Stimulated activated naive B cell treated with anti-CD40 and anti-IgM and Interleukin-4, amounts not matched to agents 10 μg/mL and 1 μg/mL and 100 μg/mL, for 72 hours (primary cell): ENCODE results near the gene AGTPBP1.
"Not testable (repeated sequence)": the region's sequence is repeated elsewhere in the genome, so short reads cannot be mapped to it uniquely, and the experiment has no call there.

Experiments used
- ATAC-seq, 2 donors: fragments of 150-1000 bp; cut with Tn5 transposase; replicated peaks; 2 replicates each; pipeline ENCODE4 v1.10.0; 2021; ENCODE audit warnings: moderate library complexity in 1 of 2
- DNase-seq: peaks from one replicate; pipeline ENCODE4 v3.0.0; 2021
- H3K27ac Mint-ChIP-seq: one replicate; pipeline ENCODE4 v1.8.0; 2022; ENCODE audit warnings: mild to moderate bottlenecking, mixed read lengths
- H3K27me3 Mint-ChIP-seq, 2 donors: one replicate each; pipeline ENCODE4 v1.8.0; 2022; ENCODE audit warnings: mixed read lengths in 2 of 2
- H3K36me3 Mint-ChIP-seq, 2 donors: one replicate each; pipeline ENCODE4 v1.8.0; 2022; ENCODE audit warnings: mixed read lengths in 2 of 2, mild to moderate bottlenecking in 1 of 2
- H3K4me1 Mint-ChIP-seq, 2 donors: one replicate each; pipeline ENCODE4 v1.8.0; 2022; ENCODE audit warnings: mixed read lengths in 2 of 2, mild to moderate bottlenecking in 1 of 2
- H3K4me3 Mint-ChIP-seq, 2 donors: one replicate each; pipeline ENCODE4 v1.8.0; 2022; ENCODE audit warnings: mild to moderate bottlenecking in 2 of 2, mixed read lengths in 2 of 2, moderate library complexity in 1 of 2
- H3K9me3 Mint-ChIP-seq, 2 donors: one replicate each; pipeline ENCODE4 v1.8.0; 2022; ENCODE audit warnings: mixed read lengths in 2 of 2, mild to moderate bottlenecking in 1 of 2

Gene AGTPBP1

GRCh38 chr9:85740787-85741094 is 1.0 kb downstream of the AGTPBP1 start:
- H3K4me3 Mint-ChIP-seq: peak overlapping the region; percentile 90
- no peaks in the 10 kb centered on the region for H3K9me3 Mint-ChIP-seq
- peak overlapping the region; percentile 93 for H3K27ac Mint-ChIP-seq
- H3K27me3 Mint-ChIP-seq: no peaks in the 10 kb centered on the region
- no peak for DNase-seq
- peak in 1 of 2 donors; percentile 0 for ATAC-seq
- H3K4me1 Mint-ChIP-seq: peaks cover 6 to 10% of the 10 kb centered on the region in 2 donors
- H3K36me3 Mint-ChIP-seq: no peaks in the 10 kb centered on the region

GRCh38 chr9:85738509-85738908 is 3.2 kb downstream of the AGTPBP1 start:
- no peak overlapping the region for H3K4me3 Mint-ChIP-seq
- DNase-seq: no peak
- ATAC-seq: no peak
- H3K27ac Mint-ChIP-seq: no peak overlapping the region
- peaks cover 8 to 20% of the 10 kb centered on the region in 2 donors for H3K4me1 Mint-ChIP-seq
- no peaks in the 10 kb centered on the region for H3K27me3 Mint-ChIP-seq
- H3K36me3 Mint-ChIP-seq: peaks cover 0 to 4% of the 10 kb centered on the region in 2 donors
- H3K9me3 Mint-ChIP-seq: no peaks in the 10 kb centered on the region

DNA sequence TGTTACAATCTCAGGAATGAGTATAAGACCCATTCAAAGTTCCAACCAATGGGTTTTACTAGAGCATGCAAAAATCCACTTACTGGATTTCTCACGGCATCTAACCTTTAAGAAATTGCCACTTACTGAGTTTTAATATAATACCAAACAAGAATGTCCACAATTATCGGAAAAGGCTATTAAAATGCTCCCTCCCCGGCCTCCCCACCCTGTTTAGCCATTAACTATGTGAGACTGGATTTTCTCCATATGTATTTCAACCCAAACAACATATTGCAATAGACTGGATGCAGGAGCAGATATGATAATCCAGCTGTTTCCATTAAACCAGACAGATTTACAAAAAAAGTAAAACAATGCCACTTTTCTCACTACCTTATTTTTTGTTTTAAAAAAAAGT is 4.1 kb downstream of the AGTPBP1 start:
- no peaks in the 10 kb centered on the region for H3K9me3 Mint-ChIP-seq
- no peaks in the 10 kb centered on the region for H3K27me3 Mint-ChIP-seq
- no peak for DNase-seq
- H3K27ac Mint-ChIP-seq: no peak overlapping the region
- ATAC-seq: no peak
- H3K4me3 Mint-ChIP-seq: no peak overlapping the region
- peaks cover 13 to 27% of the 10 kb centered on the region in 2 donors for H3K4me1 Mint-ChIP-seq
- H3K36me3 Mint-ChIP-seq: peaks cover 0 to 9% of the 10 kb centered on the region in 2 donors

GRCh38 chr9:85730916-85731630 is 10.7 kb downstream of the AGTPBP1 start:
- H3K4me1 Mint-ChIP-seq: peaks cover 12 to 47% of the 10 kb centered on the region in 2 donors
- ATAC-seq: no peak
- H3K27me3 Mint-ChIP-seq: no peaks in the 10 kb centered on the region
- DNase-seq: no peak
- H3K36me3 Mint-ChIP-seq: peaks cover 0 to 11% of the 10 kb centered on the region in 2 donors
- H3K9me3 Mint-ChIP-seq: no peaks in the 10 kb centered on the region
- no peak overlapping the region for H3K4me3 Mint-ChIP-seq
- no peak overlapping the region for H3K27ac Mint-ChIP-seq

GRCh38 chr9:85729882-85730281 is 11.9 kb downstream of the AGTPBP1 start:
- Mint-ChIP-seq H3K27ac (no peak overlapping the region), H3K36me3 (peaks cover under 1 to 11% of the 10 kb centered on the region in 2 donors), H3K27me3 (no peaks in the 10 kb centered on the region), H3K9me3 (no peaks in the 10 kb centered on the region), H3K4me1 (peaks cover 14 to 47% of the 10 kb centered on the region in 2 donors), H3K4me3 (no peak overlapping the region)
- DNase-seq: no peak
- ATAC-seq: peak in 1 of 2 donors; percentile 34

- Mint-ChIP-seq H3K4me3 (no peak overlapping the region), H3K27ac (no peak overlapping the region), H3K36me3 (peaks cover 9 to 10% of the 10 kb centered on the region in 2 donors), H3K27me3 (no peaks in the 10 kb centered on the region), H3K9me3 (no peaks in the 10 kb centered on the region), H3K4me1 (peaks cover 9 to 35% of the 10 kb centered on the region in 2 donors)
- DNase-seq: no peak
- ATAC-seq: no peak
Measured at GRCh38 chr9:85727500-85727899, 14.3 kb downstream of the AGTPBP1 start.

GRCh38 chr9:85726737-85727136 is 15.0 kb downstream of the AGTPBP1 start:
- Mint-ChIP-seq H3K4me1 (peaks cover 12 to 35% of the 10 kb centered on the region in 2 donors), H3K36me3 (peaks cover 14 to 15% of the 10 kb centered on the region in 2 donors), H3K27me3 (no peaks in the 10 kb centered on the region), H3K9me3 (no peaks in the 10 kb centered on the region), H3K4me3 (no peak overlapping the region), H3K27ac (no peak overlapping the region)
- DNase-seq (no peak), ATAC-seq (no peak)

- Mint-ChIP-seq H3K36me3 (peaks cover 16 to 23% of the 10 kb centered on the region in 2 donors), H3K27ac (no peak overlapping the region)
Measured at GRCh38 chr9:85723215-85723614, 18.5 kb downstream of the AGTPBP1 start.

GRCh38 chr9:85719411-85719810 is 22.3 kb downstream of the AGTPBP1 start:
- H3K9me3 Mint-ChIP-seq, DNase-seq, H3K4me3 Mint-ChIP-seq, H3K27ac Mint-ChIP-seq, H3K27me3 Mint-ChIP-seq, ATAC-seq: not testable (repeated sequence)
- peaks cover 14 to 23% of the 10 kb centered on the region in 2 donors for H3K36me3 Mint-ChIP-seq
- peaks cover 40 to 49% of the 10 kb centered on the region in 2 donors for H3K4me1 Mint-ChIP-seq

More at GRCh38 chr9:85723215-85723614, 18.5 kb downstream of the AGTPBP1 start:
- DNase-seq (no peak), ATAC-seq (no peak)
- H3K27me3 Mint-ChIP-seq: no peaks in the 10 kb centered on the region
- no peak overlapping the region for H3K4me3 Mint-ChIP-seq
- peaks cover 21 to 29% of the 10 kb centered on the region in 2 donors for H3K4me1 Mint-ChIP-seq
- peaks cover 0 to 8% of the 10 kb centered on the region in 2 donors for H3K9me3 Mint-ChIP-seq

- not testable (repeated sequence) for ATAC-seq
- peaks cover 37 to 44% of the 10 kb centered on the region in 2 donors for H3K4me1 Mint-ChIP-seq
Measured at GRCh38 chr9:85717818-85718217, 23.9 kb downstream of the AGTPBP1 start.

DNA sequence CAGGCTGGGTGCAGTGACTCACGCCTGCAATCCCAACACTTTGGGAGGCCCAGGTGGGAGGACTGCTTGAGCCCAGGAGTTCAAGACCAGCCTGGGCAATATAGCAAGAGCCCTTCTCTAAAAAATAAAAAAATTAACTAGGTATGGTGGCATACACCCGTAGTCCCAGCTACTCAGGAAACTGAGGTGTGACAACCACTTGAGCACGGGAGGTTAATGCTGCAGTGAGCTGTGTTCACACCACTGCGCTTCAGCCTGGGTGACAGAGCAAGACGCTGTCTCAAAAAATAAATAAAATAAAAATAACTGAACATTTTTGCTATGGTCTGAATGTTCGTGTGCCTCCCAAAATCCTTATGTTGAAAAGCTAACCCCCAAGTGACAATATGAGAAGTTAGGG is 24.5 kb downstream of the AGTPBP1 start:
- Mint-ChIP-seq H3K27ac (no peak overlapping the region), H3K36me3 (peaks cover 3 to 11% of the 10 kb centered on the region in 2 donors), H3K27me3 (no peaks in the 10 kb centered on the region), H3K4me1 (peaks cover 37 to 44% of the 10 kb centered on the region in 2 donors), H3K4me3 (peak overlapping the region in 1 of 2 donors; percentile 37), H3K9me3 (peaks cover 0 to 8% of the 10 kb centered on the region in 2 donors)
- DNase-seq (no peak), ATAC-seq (no peak)

More at GRCh38 chr9:85717818-85718217, 23.9 kb downstream of the AGTPBP1 start:
- H3K27me3 Mint-ChIP-seq, H3K27ac Mint-ChIP-seq, H3K9me3 Mint-ChIP-seq, H3K4me3 Mint-ChIP-seq, DNase-seq: not testable (repeated sequence)
- H3K36me3 Mint-ChIP-seq: peaks cover 8 to 17% of the 10 kb centered on the region in 2 donors

DNA sequence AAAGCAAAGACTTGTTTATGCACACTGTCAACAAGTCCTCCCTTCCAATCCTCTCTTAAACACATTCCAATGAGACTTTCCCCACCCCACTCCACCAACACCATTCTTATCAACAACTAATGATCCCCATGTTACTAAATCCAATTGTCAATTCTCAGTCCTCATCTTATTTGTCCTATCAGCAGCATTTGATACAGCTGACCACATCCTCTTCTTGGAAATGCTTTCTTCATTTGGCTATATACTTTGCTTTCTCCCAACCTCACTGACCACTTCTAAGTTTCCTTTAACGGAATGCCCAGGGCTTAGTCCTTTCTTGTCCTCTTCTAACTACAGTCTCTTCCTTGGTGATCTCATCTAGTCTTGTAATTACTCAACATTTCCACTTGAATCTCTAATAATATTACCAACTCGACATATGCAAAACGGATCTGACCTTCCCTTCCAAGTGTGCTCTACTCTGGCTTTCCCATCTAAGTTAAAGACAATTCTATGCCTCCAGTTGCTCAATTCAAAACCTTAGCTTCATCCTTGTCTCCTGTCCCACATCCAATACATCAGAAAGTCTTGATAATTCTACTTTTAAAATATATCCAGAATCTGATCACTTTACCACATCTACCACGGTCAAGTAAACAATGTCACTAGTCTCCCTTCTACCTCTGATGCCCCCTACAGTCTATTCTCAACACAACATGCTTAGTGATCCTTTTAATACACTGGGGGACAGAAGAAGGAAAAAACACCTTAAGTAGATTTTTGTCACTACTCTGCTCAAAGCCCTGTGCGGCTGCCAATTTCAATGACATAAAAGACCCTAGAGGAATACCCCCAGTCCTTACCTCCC is 25.5 kb downstream of the AGTPBP1 start:
- H3K27me3 Mint-ChIP-seq: no peaks in the 10 kb centered on the region
- H3K36me3 Mint-ChIP-seq: peaks cover 2 to 5% of the 10 kb centered on the region in 2 donors
- peaks cover 35 to 39% of the 10 kb centered on the region in 2 donors for H3K4me1 Mint-ChIP-seq
- peak overlapping the region; percentile 59 for H3K27ac Mint-ChIP-seq
- ATAC-seq (peak; percentile 76 to 80), DNase-seq (no peak)
- H3K9me3 Mint-ChIP-seq: peaks cover 0 to 6% of the 10 kb centered on the region in 2 donors
- peak overlapping the region; percentile 37 to 49 for H3K4me3 Mint-ChIP-seq

DNA sequence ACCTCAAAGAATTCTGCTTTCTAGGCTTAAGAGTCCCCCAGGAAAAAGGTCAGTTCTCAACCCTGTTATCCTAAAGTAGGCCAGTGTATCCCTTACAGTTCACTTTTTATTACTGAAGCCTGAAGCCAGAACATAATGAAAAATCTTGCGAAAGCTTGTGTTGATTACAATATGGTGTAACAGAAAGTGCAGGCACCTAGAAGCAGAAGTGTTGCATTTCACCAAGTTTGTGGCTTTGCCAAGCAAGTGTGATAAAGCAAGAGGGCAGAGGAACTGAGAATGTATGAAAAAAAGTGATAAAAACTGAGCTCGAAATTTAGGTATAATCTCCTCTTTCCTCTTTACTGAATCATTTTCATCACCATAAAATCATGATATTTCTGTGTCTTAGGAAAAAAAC is 26.2 kb downstream of the AGTPBP1 start:
- DNase-seq: peak; percentile 21
- no peaks in the 10 kb centered on the region for H3K27me3 Mint-ChIP-seq
- peaks cover 0 to 3% of the 10 kb centered on the region in 2 donors for H3K36me3 Mint-ChIP-seq
- ATAC-seq: peak; percentile 91 to 93
- H3K9me3 Mint-ChIP-seq: peaks cover 0 to 6% of the 10 kb centered on the region in 2 donors
- peak overlapping the region; percentile 56 for H3K27ac Mint-ChIP-seq
- peaks cover 32 to 33% of the 10 kb centered on the region in 2 donors for H3K4me1 Mint-ChIP-seq
- peak overlapping the region; percentile 36 to 49 for H3K4me3 Mint-ChIP-seq

- DNase-seq (no peak), ATAC-seq (no peak)
- Mint-ChIP-seq H3K4me3 (no peak overlapping the region), H3K9me3 (peaks cover 4 to 5% of the 10 kb centered on the region in 2 donors), H3K27ac (no peak overlapping the region), H3K27me3 (no peaks in the 10 kb centered on the region), H3K36me3 (peaks cover 6 to 14% of the 10 kb centered on the region in 2 donors), H3K4me1 (peaks cover 24% of the 10 kb centered on the region in 2 donors)
Measured at GRCh38 chr9:85713897-85714296, 27.9 kb downstream of the AGTPBP1 start.
